HAP-1 (cell line): ENCODE data around the gene WDR6.
"Not testable (repeated sequence)": the region's sequence is repeated elsewhere in the genome, so short reads cannot be mapped to it uniquely, and the experiment has no call there.

Experiments used
- DNase-seq, 2 experiments: peaks; one replicate each; pipeline ENCODE4 v3.0.0-alpha.2; 2016 to 2020; ENCODE audit warnings: low spot score in 2 of 2
- H3K27me3 ChIP-seq: fragments of 250-450 bp; sonication (Bioruptor Pico); 2 replicates; pipeline ENCODE4 v1.5.1; 2020; ENCODE audit warnings: low read depth, mild to moderate bottlenecking, moderate library complexity
- H3K36me3 ChIP-seq: fragments of 250-450 bp; sonication (Bioruptor Pico); replicated peaks from 2 replicates; pipeline ENCODE4 v1.5.1; 2020; ENCODE audit warnings: mild to moderate bottlenecking
- H3K4me1 ChIP-seq: fragments of 250-450 bp; sonication (Bioruptor Pico); 2 replicates; pipeline ENCODE4 v1.5.1; 2020; ENCODE audit warnings: mild to moderate bottlenecking
- H3K4me3 ChIP-seq: fragments of 250-450 bp; sonication (Bioruptor Pico); 2 replicates; pipeline ENCODE4 v1.5.1; 2020; ENCODE audit warnings: mild to moderate bottlenecking, moderate library complexity
- H3K9me3 ChIP-seq: fragments of 250-450 bp; sonication (Bioruptor Pico); 2 replicates; pipeline ENCODE4 v1.5.1; 2020; ENCODE audit warnings: mild to moderate bottlenecking, moderate library complexity
- in situ Hi-C: fragments of 300-500 bp; cut with MboI; formaldehyde crosslinking; loops from 3 replicates; pipeline ENCODE4 v1.14.3; 2020; ENCODE audit warnings: low sequenced_read_pairs, inconsistent platforms, mixed read lengths

The WDR6 gene

DNA sequence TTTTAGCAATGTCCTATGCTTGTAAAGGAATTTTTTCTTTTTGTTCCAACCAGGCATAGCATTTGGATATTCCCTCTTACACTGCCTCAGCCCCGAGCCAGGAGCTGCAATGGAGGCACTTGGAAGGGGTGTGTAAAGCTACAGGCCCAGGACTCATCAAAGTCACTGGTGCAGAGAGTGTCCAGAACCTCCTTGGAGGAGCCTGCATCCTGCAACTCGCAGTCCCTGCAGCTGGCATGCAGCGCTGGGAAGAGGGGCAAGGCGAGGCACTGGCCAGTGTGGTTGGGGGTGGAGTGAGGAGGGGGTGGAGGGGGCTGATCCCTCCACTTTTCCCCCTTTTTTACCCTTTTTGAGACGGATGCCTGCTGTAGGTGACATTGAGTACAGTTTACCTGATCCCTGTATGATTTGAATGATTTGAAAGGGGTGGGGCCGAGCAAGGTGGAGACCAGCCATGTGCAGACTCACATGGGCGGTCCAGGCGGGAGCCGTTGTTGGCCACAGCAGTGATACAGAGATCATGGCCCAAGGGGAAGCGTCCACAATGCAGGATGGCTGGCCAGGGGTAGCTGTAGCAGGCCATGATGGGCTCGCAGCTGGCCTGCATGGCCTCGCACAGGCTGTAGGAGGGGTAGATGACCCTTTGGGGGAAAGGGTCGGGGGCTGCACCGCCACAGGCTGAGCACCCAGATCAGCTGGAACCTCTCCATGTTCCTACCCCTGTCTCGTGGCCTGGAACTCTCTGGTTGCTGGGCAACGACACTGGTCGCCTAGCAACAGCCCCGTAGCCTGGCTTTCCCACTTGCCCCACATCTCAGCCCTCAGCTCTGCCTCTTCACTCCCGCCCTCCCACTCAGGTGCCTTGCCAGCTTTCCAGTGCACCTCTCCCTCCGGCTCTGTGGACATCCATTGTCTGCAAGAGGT lies 9.2 kb upstream of the WDR6 start:
- H3K4me1 ChIP-seq, result no peaks in the 10 kb centered on the region
- DNase-seq, result peak in 1 of 2 experiments; percentile 35
- H3K27me3 ChIP-seq, result no peaks in the 10 kb centered on the region
- H3K9me3 ChIP-seq, result no peaks in the 10 kb centered on the region
- no peak overlapping the region for H3K4me3 ChIP-seq
- peaks cover 7% of the 10 kb centered on the region for H3K36me3 ChIP-seq
- in situ Hi-C loops, result no loop called here

DNA sequence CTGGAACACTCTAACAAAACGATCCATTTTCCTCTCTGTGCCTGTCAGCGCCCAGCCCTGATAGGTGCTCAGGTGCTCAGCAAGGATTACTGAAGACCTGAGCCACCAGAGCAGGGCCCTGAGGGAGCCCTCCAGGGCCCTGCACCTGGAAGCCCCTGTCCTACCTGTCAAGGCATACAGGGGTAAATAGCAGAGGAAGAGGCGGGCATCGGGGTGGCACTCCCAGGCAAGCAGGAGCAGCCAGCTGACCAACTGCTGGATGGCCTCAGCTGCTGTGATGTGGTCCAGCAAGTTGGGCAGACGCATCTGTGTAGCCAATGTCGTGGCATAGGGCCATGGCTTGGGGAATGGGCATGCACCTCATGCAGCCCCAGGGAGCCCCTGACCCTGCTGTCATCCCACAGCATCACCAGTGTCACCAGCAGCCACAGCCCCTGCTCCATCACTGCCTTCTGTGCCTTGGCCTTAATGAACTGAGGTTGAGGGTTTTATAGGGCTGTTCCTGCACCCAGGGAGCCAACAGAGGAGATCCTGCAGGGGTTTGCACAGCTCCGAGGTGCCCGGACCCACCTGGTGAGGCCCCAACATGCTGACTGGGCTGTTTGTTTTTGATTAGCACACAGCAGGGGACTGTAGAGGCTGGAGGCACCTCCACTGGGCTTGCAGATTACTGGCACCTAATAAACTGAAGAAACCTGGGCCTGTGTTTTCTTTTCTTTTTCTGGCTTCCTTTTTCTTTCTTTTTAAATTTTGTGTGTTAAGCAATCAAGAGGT lies 7.9 kb upstream of the WDR6 start:
- Histone ChIP-seq H3K4me1 (no peaks in the 10 kb centered on the region), H3K36me3 (peaks cover 7% of the 10 kb centered on the region), H3K9me3 (no peaks in the 10 kb centered on the region), H3K27me3 (no peaks in the 10 kb centered on the region), H3K4me3 (no peak overlapping the region)
- in situ Hi-C loops, result no loop called here
- no peak for DNase-seq

DNA sequence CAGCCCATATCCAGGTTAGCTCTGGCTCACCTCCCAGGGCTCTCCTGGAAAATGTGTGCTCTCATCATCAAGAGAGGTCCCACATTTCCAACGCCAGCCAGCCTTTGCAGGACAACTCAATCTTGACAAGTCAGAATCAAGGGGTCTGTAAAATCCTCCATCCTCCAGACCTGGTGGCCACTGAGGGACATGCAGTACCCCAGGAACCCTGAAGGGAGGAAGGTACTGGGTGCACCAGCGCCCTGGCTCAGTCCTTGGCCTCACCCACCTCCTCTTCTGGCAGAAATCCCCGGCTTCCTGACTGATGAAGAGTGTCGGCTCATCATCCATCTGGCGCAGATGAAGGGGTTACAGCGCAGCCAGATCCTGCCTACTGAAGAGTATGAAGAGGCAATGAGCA lies 6.0 kb upstream of the WDR6 start:
- peaks cover under 1% of the 10 kb centered on the region for H3K36me3 ChIP-seq
- no peaks in the 10 kb centered on the region; the same call in 1 of the 2 replicates for H3K4me1 ChIP-seq
- in situ Hi-C loops, result no loop called here

DNA sequence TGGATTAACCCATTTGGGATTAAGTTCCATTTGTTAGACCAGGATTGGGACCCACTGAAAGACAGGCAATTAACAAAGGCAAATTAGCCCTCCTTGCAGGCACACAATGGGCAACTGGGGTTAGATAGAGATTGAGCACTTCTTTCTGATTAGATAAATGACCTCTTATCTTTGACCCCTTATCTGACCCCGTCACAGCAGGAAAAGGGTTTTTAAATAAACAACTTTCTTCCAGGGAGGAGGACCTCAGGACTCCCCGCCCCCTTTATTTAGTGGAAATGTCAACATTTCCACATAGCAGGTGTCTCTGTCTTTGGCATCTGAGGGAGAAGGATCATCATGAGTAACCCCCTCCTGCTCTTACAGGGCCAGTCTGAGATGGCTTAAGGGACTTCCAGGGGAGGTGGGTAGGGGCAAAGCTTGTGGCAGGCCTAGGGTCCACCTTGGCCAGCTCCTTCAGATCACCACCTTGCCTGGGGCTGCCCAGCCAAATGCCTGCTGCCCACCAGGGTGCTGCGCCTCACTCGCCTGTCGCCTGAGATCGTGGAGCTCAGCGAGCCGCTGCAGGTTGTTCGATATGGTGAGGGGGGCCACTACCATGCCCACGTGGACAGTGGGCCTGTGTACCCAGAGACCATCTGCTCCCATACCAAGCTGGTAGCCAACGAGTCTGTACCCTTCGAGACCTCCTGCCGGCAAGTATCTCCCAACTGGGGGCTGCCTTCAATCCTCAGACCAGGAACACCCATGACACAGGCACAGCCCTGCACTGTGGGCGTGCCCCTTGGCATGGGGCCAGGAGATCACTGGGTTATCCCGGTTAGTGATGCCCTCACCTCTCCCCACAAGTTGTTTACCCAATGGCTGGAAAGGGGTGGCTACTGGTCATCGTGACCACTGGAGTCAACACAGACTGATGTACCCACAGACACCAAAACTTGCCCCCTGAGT lies 2.6 kb upstream of the WDR6 start:
- in situ Hi-C loops, result no loop called here
- H3K4me1 ChIP-seq, result peaks cover 13% of the 10 kb centered on the region
- DNase-seq, result peak in 1 of 2 experiments; percentile 43
- H3K9me3 ChIP-seq, result no peaks in the 10 kb centered on the region
- H3K36me3 ChIP-seq, result no peaks in the 10 kb centered on the region; the same call in 1 of the 2 replicates
- no peaks in the 10 kb centered on the region for H3K27me3 ChIP-seq
- no peak overlapping the region for H3K4me3 ChIP-seq

More for the DNA sequence above, 6.0 kb upstream of the WDR6 start:
- no peak overlapping the region for H3K4me3 ChIP-seq
- no peaks in the 10 kb centered on the region for H3K27me3 ChIP-seq
- DNase-seq, result no peak
- H3K9me3 ChIP-seq, result no peaks in the 10 kb centered on the region

DNA sequence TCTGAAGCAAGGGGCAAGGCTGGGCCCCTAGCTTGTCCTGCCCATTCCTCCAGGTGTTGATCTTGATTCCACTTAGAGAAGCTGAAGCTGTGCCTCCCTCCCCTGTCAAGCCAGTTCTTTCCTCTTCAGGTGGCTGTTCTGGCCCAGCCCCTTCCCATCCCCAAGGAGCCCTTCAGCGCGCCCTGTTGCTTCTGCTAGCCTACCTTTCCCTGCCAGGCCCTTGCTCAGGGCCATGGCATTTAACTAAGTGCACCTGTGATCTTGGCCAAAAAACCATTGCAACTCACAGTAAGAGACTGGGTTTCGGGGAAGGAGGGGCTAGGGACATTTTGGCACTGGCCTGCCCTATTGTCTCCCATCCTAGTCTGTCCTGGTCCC lies 1.9 kb upstream of the WDR6 start:
- Histone ChIP-seq H3K4me1 (peaks cover 13% of the 10 kb centered on the region), H3K4me3 (no peak overlapping the region), H3K9me3 (no peaks in the 10 kb centered on the region), H3K27me3 (no peaks in the 10 kb centered on the region), H3K36me3 (no peaks in the 10 kb centered on the region; the same call in 1 of the 2 replicates)
- in situ Hi-C loops, result no loop called here
- no peak for DNase-seq

DNA sequence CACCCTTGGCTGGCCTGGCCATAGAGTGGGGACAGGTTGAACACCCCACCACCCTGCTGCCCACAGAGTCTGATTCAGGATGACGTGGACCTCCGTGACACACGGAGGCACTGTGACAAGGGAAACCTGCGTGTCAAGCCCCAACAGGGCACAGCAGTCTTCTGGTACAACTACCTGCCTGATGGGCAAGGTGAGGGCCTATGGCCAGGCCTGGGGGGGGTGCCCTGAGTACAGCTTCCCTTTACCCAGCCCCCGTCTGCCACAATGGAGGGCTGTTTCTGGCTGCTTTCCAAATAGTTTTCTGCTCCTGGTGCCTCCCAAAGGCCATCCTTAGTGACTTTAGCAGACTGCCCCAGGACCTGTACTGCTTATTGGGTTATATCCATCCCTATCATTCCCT lies 1.2 kb upstream of the WDR6 start:
- no peaks in the 10 kb centered on the region for H3K36me3 ChIP-seq
- no peaks in the 10 kb centered on the region for H3K9me3 ChIP-seq
- H3K4me1 ChIP-seq, result peaks cover 13% of the 10 kb centered on the region
- peak overlapping the region; percentile 79 for H3K4me3 ChIP-seq
- DNase-seq, result no peak
- no peaks in the 10 kb centered on the region for H3K27me3 ChIP-seq
- in situ Hi-C loops, result no loop called here

DNA sequence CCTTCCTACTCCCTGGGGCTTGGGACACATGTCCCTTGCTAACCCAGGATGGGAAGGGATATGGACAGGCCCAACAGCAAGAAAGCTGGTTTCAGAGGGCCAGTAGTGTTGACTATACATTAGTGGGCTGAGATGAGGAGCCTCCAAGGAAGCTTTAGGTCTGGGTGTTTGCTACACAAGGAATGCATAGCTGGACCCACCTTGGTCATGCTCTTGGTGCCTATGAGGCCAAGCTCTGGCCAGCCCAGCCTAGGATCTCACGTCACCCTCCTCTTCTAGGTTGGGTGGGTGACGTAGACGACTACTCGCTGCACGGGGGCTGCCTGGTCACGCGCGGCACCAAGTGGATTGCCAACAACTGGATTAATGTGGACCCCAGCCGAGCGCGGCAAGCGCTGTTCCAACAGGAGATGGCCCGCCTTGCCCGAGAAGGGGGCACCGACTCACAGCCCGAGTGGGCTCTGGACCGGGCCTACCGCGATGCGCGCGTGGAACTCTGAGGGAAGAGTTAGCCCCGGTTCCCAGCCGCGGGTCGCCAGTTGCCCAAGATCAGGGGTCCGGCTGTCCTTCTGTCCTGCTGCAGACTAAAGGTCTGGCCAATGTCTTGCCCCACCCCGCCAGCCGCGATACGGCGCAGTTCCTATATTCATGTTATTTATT lies 653 bp upstream of the WDR6 start:
- in situ Hi-C loops, result no loop called here
- DNase-seq, result no peak
- H3K9me3 ChIP-seq, result no peaks in the 10 kb centered on the region
- H3K36me3 ChIP-seq, result peaks cover under 1% of the 10 kb centered on the region
- peak overlapping the region; percentile 79 for H3K4me3 ChIP-seq
- H3K4me1 ChIP-seq, result peaks cover 13% of the 10 kb centered on the region
- H3K27me3 ChIP-seq, result no peaks in the 10 kb centered on the region

DNA sequence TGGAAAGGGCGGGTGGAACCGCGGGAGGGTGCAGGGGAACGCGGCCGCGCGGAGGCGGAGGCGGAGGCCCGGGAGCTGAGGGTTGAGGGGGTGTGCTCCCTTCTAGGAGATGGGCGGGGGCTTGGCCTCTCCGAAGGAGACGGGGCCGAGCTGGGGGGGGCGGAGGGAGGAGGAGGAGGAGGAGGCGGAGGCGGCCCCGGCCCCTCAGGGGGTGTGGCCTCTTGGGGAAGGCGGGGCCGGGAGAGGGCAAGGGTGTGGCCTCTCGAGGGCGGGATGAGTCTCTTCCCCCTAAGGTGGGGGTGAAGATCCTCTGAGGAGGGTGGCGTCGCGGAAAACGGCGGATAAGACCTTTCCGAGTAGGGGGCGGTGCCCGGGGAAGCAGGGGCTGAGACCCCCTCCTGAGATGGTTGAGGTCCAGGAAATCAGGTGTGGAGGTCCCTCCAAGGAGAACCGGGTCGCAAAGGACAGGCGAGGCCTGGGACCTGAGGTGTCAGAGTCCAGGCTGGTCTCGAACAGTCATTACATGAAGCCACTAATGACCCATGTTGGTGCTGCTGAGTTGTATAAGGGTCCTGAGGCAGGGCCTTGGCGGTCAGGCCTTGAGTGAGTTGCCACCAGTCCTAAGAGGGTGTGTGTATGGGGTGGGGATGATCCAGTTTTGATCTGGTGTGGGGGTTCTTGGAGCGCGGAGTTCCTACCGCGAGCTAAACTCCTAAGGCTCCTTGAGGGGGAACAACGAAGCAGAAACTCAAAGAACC lies 759 bp downstream of the WDR6 start:
- Histone ChIP-seq H3K27me3 (no peaks in the 10 kb centered on the region), H3K36me3 (peaks cover 11% of the 10 kb centered on the region), H3K9me3 (no peaks in the 10 kb centered on the region), H3K4me3 (peak overlapping the region; percentile 79), H3K4me1 (peaks cover 13% of the 10 kb centered on the region)
- in situ Hi-C loops, result no loop called here
- peak; percentile 83 to 97 for DNase-seq

DNA sequence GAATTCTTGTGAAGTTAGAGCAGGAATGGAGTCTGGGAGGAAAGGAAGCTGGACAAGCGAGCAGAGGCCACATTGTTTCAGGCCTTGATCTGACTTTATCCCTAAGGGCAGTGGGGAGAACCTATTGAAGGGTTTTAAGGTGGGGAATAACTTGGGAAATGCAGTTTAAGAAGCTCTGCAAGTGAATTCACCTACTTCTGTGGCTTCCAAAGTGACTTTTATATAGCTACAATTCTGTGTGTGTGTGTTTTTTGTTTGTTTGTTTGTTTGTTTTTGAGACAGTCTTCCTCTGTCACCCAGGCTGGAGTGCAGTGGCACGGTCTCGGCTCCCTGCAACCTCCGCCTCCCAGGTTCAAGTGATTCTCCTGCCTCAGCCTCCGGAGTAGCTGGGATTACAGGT lies 1.4 kb downstream of the WDR6 start:
- in situ Hi-C loops, H3K27me3 ChIP-seq, H3K9me3 ChIP-seq, DNase-seq: not testable (repeated sequence)
- Histone ChIP-seq H3K36me3 (peaks cover 11% of the 10 kb centered on the region), H3K4me3 (peak overlapping the region; percentile 79), H3K4me1 (peaks cover 13% of the 10 kb centered on the region)

DNA sequence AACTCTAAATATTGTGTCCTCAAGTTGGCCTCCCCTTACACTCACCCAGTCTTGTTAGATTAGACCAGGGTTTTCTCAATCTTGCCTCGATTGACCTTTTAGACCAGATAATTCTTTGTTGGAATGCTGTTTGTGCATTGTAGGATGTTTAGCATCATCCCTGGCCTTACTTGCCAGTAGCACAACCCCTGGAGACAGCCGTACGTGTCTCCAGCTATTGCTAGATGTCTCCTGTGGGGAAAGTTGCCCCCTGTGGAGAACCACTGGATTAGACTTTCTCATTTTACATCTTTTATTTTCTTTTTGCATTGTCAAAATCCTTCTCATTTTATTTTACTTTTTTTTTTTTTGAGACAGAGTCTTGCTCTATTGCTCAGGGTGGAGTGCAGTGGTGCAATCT lies 2.2 kb downstream of the WDR6 start:
- DNase-seq, result no peak
- Histone ChIP-seq H3K27me3 (no peaks in the 10 kb centered on the region), H3K36me3 (peaks cover 19% of the 10 kb centered on the region), H3K9me3 (no peaks in the 10 kb centered on the region), H3K4me3 (no peak overlapping the region), H3K4me1 (peaks cover 13% of the 10 kb centered on the region)
- in situ Hi-C loops, result no loop called here

DNA sequence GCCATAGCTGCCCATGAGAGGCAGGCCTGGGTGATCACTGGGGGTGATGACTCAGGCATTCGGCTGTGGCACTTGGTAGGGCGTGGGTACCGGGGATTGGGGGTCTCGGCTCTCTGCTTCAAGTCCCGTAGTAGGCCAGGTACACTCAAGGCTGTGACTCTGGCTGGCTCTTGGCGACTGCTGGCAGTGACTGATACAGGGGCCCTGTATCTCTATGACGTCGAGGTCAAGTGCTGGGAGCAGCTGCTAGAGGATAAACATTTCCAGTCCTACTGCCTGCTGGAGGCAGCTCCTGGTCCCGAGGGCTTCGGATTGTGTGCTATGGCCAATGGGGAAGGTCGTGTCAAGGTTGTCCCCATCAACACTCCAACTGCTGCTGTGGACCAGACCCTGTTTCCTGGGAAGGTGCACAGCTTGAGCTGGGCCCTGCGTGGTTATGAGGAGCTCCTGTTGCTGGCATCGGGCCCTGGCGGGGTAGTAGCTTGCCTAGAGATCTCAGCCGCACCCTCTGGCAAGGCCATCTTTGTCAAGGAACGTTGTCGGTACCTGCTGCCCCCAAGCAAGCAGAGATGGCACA lies 5.3 kb downstream of the WDR6 start:
- Histone ChIP-seq H3K9me3 (no peaks in the 10 kb centered on the region), H3K4me1 (peaks cover 7% of the 10 kb centered on the region), H3K27me3 (no peaks in the 10 kb centered on the region), H3K36me3 (peaks cover 46% of the 10 kb centered on the region), H3K4me3 (no peak overlapping the region)
- DNase-seq, result no peak
- in situ Hi-C loops, result no loop called here

DNA sequence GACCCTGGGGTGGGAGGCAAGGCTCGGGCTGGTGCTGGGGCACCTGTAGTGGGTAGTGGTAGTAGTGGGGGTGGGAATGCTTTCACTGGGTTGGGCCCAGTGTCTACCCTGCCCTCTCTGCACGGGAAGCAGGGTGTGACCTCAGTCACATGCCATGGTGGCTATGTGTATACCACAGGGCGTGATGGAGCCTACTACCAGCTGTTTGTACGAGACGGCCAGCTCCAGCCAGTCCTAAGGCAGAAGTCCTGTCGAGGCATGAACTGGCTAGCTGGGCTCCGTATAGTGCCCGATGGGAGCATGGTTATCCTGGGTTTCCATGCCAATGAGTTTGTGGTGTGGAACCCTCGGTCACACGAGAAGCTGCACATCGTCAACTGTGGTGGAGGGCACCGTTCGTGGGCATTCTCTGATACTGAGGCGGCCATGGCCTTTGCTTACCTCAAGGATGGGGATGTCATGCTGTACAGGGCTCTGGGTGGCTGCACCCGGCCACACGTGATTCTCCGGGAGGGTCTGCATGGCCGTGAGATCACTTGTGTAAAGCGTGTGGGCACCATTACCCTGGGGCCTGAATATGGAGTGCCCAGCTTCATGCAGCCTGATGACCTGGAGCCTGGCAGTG lies 6.0 kb downstream of the WDR6 start:
- H3K27me3 ChIP-seq, result no peaks in the 10 kb centered on the region
- DNase-seq, result no peak
- H3K36me3 ChIP-seq, result peaks cover 46% of the 10 kb centered on the region
- H3K4me1 ChIP-seq, result peaks cover 4% of the 10 kb centered on the region
- in situ Hi-C loops, result no loop called here
- H3K9me3 ChIP-seq, result no peaks in the 10 kb centered on the region
- H3K4me3 ChIP-seq, result no peak overlapping the region
